NCI-H69 (cell line): ENCODE measurements around the gene FAM20B.

Experiments used
- DNase-seq: peaks from one replicate; lab custom pipeline; 2025; lab: John Stamatoyannopoulos, UW

The FAM20B gene

DNA sequence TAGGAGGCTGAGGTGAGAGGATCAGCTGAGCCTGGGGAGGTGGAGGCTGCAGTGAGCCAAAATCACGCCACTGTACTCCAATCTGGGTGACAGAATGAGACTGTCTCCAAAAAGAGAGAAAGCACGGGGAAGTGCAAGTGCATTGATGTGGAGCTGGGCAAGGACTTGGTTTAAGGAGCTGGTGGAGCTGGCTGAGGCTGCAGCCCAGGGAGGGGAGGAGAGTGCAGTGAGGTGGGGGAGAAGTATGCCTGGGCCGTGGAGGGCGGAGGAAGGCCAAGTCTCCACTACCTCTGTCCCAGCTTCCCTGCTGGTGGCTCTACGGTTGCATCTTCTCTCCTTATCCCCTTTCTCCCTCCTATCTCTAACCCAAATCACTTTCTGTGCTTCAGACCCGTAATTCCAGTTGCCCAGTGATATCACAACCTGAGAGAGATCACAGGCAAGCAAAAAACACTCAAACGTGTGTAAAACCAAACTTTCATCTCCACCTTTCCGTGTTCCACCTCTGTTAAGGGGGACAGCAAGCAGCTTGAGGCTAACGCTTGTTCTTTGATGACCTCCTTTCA lies 67.3 kb downstream of the FAM20B start:
- DNase-seq: no peak

GRCh38 chr1:179094818-179095217 lies 69.1 kb downstream of the FAM20B start:
- no peak for DNase-seq

GRCh38 chr1:179095377-179095776 lies 69.7 kb downstream of the FAM20B start:
- DNase-seq: no peak

- no peak for DNase-seq
Observed at GRCh38 chr1:179095924-179096323, 70.2 kb downstream of the FAM20B start.

DNA sequence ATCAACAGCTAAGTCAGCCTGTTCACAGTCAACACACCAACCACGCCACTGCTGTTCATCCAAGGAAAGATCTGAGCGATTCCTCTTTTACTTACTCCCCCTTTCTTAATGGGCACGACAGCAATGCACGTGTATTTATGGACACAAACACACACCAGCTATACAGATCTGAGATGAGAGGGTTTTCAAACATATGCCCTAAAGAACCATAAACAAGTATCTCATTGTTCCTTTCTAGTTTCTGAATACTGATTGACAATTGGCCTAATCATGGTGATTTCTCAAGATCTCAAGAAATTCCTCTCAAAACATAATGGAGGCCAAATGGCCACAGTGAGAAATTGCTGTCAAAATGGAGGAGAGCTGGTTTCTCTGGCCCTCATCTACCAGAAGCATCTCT lies 74.2 kb downstream of the FAM20B start:
- DNase-seq: no peak

- no peak for DNase-seq
Observed at GRCh38 chr1:179101566-179101965, 75.9 kb downstream of the FAM20B start.

GRCh38 chr1:179103999-179104398 lies 78.3 kb downstream of the FAM20B start:
- no peak for DNase-seq

DNA sequence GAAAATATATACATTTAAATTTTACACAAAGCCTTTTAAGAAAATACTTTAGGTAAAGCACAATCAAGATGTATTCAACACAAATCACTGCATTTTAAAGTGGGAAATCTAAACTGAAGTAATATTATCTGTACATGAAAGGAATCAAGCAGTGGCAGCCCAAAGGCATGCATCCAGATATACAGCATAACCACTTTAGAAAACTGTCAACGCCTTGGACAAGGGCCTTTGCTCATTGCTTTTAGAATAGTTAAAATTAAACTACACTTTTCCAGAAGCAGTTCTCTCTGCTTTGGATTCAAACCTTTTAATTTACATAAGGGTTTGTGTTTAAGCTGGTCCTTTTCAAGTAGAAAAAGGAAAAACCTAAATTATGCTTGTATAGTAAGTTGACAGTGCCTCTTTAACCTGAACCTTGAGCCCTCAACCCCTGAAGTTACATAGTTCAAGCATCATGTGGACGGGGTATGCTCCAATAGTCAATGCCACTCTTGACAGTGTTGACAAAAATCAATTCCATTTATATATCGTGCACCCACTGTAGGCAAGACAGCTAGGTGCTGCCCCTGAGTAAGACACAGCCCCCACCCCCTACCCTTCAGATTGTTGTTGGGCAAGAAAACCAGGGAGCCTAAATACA lies 79.0 kb downstream of the FAM20B start:
- no peak for DNase-seq

GRCh38 chr1:179105393-179105792 lies 79.7 kb downstream of the FAM20B start:
- DNase-seq: peak; percentile 44

DNA sequence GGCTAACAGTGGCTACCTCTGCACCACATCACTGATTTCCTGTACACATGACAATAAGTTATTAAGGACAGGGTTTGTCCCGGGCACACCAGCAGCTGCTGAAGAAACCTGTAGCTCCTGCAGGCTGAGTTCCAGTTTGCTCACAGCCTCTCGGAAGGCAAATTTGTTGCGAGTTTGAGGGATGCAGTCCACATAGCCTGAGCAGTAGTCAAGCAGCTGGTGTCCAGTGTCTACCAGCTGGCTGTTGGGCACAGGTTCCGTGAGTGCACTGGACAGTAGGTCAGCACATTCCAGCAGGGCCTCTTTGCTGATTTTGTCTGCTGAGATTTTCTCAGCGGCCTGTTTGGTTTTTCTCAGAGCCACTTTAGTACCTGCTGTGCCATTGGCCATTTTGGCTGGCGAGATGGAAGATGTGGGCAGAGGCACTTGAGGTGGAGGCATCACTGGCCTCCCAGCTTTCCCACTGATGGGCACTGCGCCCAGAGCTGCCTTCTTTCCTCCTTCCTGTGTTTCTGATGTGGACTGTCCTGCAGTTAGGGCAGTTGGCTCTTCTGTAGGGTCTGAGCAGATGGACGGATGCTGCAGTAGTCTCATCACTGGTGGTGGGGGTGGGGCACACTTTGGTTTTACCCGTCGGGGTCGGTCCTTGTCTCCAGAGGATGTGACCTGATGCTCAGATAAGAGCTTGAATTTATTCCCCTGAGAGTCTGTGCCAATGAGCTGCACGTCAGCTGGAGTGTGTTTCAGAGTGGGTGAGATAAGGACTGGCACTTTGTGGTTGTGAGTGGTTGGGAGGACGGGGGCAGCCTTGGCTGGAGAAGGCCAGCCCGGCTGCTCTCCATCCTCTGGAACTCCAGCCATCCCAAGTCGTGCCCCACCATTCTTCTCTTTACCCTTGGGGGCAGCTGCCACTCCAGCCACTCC lies 82.3 kb downstream of the FAM20B start:
- DNase-seq: no peak

GRCh38 chr1:179108644-179109043 lies 83.0 kb downstream of the FAM20B start:
- no peak for DNase-seq

- no peak for DNase-seq
Observed at GRCh38 chr1:179115181-179115580, 89.5 kb downstream of the FAM20B start.

GRCh38 chr1:179119513-179119912 lies 93.8 kb downstream of the FAM20B start:
- no peak for DNase-seq

DNA sequence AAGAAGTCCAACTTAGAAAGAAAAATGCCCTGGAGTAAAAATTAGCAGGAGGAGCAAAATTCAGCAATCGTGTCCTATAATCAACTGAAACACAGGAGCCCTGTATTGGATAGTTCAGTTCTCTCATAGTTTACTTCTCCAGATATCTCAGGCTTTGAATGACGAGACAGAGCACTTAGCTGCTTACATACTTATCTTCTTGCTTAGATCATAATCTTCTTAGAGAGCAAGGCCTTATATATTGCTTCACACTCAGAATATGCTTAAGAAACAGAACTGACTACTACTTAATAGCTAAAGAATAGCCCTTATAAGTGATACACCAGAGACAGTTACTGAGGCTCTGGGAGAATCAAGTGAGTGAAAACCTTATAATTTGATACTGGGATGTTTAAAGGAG lies 95.0 kb downstream of the FAM20B start:
- no peak for DNase-seq

- DNase-seq: peak; percentile 23
Observed at GRCh38 chr1:179121159-179121938, 95.7 kb downstream of the FAM20B start.

DNA sequence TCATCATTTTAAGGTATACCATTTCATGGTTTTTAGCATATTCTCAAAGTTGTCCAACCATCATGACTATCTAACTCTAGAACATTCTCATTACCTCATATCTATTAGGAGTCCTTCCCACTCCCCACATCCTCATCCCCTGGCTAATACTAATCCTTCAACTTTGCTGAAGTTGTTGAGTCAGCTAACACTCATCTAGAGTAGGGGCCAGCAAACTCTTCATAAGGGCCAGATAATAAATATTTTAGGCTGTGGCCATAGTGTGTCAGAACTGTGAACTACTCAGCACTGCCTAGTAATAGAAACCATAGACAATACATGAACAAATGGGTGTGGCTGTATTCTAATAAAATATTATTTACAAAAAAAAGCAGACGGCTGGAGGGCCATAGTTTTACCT lies 99.2 kb downstream of the FAM20B start:
- no peak for DNase-seq
